HG02943 (cell line): Measurements from ENCODE around the gene PHLDA1.
"Not testable (repeated sequence)": the region's sequence is repeated elsewhere in the genome, so short reads cannot be mapped to it uniquely, and the experiment has no call there.

ENCODE experiments used
- ATAC-seq: cut with Tn5 transposase; IDR thresholded peaks from one replicate; pipeline ENCODE4 v1.9.1; 2021; ENCODE audit warnings: mild to moderate bottlenecking, low read depth, moderate library complexity; ENCODE audit not compliant: unreplicated experiment

Gene PHLDA1

DNA sequence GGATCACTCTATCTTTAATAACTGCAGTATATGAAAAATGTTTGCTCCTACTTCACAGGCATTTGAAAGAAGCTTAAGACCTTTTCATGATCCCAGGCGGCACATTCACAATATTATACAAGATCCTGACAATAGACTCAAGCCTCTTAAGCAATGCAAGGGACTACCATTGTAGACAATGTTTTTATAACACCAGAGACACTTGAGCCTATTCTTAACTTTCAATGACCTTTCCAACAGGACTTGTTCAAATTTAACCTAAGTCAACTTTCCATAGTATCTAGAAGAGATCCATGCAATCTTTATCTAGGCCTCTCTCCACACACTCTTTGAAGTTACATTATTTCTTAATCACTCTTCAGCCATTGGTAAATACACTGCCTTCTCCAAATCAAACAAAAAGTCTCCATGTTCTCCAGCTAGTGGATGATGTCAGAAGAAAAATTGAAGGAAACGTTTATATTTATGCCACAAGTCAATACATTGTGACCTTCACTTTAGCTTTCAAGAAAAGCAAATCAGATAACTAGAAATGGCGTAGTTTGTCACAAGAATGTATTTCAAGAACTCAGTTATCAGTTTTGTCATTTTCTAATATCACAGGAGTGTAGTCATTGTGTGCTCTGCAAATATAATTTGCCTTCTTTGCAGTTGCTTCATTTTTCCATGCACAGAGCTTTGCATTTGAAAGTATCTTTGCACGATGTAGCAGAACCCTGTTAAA lies 41.2 kb downstream of the PHLDA1 start:
- ATAC-seq: no peak

- not testable (repeated sequence) for ATAC-seq
These were observed 43.9 kb downstream of the PHLDA1 start for GRCh38 chr12:75987709-75988108.

DNA sequence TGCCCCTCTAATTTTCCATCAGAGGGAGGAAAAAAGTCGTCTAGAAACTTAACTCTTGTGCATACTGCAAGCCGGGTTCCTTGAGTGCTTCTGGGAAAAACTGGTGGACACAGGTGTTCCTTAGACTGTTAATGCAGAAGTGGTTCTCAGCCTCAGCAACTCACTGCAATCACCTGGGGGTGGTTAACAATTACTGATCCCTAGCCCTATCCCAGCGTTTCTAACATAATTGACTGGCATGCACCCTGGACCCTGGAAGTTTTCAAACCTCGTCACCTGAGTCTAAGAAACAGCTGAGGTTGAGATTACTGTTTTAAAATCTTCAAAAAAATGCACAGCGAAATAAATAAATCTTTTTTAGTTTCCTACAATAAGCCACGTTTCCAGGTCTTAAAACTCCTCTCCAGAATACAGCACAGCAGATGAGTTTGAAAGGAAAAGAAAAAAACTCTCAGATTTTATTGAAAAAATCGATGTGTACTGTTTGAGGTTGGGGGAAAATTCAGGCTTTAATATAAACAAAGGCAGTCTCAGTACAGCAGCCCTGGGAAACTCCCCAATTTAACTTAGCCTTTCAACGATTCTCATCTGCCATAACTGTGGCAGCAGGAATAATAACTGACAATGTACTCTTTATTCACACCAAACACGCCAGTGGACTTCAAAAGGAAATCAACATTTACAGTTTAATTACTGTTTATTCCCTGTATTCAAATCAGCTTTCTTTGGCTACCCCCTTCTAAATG lies 45.4 kb downstream of the PHLDA1 start:
- ATAC-seq: no peak

DNA sequence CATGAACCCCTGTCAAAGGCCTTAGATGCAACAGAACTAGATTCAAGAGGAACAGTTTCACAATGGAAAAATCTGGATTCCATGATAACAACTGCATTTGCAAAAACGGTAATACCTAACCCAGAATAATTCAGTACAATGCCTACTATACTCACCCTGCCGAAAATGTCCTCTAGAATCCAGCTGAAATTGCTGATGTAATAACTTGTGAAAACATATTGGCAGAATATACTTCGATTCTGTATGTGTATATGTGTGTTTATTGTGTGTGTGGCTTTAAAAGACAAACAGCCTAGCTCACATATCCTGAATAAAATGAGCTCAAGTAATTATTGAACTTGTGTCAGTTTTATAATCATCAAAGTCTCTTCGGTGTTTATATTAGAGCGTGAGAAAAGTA lies 46.0 kb downstream of the PHLDA1 start:
- no peak for ATAC-seq

- no peak for ATAC-seq
These were observed 46.9 kb downstream of the PHLDA1 start for GRCh38 chr12:75984577-75985182.

DNA sequence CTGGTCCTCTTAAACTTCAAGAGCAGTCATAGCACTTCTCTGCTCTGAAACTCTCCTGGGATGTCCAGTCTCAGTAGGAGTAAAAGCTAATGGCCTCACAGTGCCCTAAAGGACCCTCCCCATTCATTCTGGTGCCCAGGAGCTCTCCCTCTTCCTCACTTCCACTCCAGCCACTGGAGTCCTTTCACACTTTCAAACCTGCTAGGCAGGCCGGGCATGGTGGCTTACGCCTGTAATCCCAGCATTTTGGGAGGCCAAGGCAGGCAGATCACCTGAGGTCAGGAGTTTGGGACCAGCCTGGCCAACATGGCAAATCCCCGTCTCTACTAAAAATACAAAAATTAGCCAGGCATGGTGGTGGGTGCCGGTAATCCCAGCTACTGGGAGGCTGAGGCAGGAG lies 47.7 kb downstream of the PHLDA1 start:
- not testable (repeated sequence) for ATAC-seq

GRCh38 chr12:75982979-75983660 lies 48.5 kb downstream of the PHLDA1 start:
- no peak for ATAC-seq

DNA sequence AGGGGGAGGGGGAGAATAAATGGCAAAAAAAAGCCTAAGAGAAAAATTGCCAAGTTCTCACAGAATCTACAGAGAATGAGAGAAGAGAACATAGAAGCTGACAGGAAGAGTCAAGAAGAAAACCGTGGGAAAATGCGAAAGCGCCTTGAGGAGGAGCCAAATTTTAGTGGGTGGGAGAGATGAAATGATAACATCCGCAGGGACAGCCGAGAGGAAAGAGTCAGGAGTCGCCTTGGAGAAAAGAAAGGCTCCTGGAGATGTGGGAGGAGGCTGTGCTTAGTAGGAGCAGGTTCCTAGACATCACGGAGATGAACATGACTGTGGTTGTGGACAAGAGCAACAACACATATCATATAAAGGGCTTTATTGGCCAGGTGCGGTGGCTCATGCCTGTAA lies 49.4 kb downstream of the PHLDA1 start:
- no peak for ATAC-seq

DNA sequence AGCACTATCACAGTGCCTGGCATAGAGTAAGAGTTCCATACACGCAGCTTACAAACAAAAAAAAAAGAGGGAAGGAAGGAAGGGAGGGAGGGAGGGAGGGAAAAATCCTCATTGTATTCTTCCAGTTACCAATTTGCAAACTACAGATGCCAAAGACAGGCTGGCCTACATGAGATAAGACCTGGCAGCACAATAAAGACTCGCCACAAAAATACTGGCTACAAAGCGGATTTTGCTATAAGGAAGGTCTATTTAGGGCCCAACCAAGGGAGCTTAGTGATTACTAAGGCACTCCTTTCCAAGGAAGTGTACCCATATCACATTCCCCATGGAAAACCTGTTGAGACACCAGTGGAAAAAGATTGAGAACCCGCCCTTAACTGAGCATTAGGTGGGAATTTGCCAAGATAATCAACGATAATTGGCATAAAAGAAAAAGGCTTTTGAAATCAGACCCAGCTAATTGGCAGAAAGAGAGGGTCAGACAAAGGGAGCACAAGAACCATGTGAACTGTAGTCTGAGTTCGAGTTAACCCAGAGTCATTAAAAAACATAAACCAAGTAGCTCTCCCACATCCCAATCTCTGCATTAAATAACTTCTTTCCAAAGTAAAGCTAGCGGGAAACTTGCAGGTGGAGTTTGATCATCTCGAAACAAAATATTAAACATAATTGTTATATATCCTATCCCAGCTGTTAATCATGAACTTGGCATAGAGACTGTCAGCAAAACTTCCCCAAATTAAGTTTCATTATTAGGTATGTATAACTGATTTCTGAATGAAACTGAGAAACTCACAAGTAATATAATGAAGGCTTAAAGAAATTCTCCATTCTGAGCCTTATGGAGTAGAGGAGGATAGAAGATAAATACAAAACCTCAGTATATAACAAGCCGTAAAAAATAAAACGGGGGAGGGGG lies 50.1 kb downstream of the PHLDA1 start:
- ATAC-seq: no peak

- no peak for ATAC-seq
These were observed 52.4 kb downstream of the PHLDA1 start for GRCh38 chr12:75979181-75979580.

GRCh38 chr12:75978677-75979076 lies 52.9 kb downstream of the PHLDA1 start:
- ATAC-seq: no peak

GRCh38 chr12:75977952-75978671 lies 53.5 kb downstream of the PHLDA1 start:
- ATAC-seq: peak; percentile 95

GRCh38 chr12:75977590-75977951 lies 54.0 kb downstream of the PHLDA1 start:
- ATAC-seq: peak; percentile 1

DNA sequence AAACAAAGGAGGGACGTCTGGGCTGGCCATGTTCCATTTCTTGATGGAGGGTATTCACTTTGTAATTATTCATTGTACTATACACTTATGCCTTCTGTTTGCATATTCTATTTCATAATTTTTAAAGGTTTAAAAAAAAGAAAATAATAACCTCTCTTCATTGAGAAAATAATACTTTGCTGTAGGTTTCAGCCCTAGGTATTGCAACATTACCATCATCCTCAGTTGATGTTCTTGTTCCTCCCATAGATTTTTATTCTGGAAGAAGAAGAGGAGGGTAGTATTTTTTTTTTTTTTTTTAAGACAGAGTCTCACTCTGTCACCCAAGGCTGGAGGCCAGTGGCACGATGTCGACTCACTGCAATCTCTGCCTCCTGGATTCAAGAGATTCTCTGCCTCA lies 54.7 kb downstream of the PHLDA1 start:
- ATAC-seq: no peak

DNA sequence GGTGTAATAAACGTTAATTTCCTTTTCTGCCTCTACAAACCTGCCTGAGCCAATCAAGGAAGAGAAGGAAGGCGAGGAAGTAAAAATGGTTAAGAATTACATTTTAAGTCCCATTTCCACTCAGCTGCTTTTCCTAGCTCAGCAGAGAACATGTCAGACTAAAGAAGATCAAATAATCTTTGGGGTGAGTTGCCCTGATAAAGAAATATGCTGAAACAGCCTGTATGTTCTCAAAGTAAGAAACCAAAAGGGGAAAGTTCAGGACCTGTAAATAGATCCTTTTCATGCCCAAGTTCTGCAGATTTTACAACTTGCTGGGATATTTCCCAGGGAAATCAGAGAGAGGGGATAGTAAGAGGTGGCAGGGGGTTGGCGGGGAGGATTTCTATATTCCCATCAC lies 55.5 kb downstream of the PHLDA1 start:
- ATAC-seq: no peak

DNA sequence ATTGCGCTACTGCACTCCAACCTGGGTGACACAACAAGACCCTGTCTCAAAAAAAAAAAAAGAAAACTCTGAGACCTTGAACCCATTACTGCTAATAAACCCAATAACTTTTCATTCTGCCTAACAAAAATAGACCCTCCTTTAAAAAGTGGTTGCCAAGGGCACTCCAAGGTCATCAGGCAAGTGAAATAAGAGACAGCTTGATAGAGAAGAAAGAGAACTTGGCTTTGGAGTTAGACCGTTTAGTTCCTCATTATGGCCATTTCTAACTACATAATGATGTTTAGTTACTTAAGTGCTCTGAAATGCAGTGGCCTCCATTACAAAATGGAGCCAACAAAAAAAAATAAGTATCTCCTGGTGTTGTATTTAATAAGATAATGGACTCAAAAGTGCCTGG lies 55.9 kb downstream of the PHLDA1 start:
- no peak for ATAC-seq
